GM18517 (cell line): ENCODE data around the gene MBNL1.
"Not testable (repeated sequence)": the region's sequence is repeated elsewhere in the genome, so short reads cannot be mapped to it uniquely, and the experiment has no call there.

Experiments
- ATAC-seq: cut with Tn5 transposase; IDR thresholded peaks from one replicate; pipeline ENCODE4 v1.9.1; 2021; ENCODE audit warnings: mild to moderate bottlenecking, moderate library complexity; ENCODE audit not compliant: unreplicated experiment

Gene MBNL1

DNA sequence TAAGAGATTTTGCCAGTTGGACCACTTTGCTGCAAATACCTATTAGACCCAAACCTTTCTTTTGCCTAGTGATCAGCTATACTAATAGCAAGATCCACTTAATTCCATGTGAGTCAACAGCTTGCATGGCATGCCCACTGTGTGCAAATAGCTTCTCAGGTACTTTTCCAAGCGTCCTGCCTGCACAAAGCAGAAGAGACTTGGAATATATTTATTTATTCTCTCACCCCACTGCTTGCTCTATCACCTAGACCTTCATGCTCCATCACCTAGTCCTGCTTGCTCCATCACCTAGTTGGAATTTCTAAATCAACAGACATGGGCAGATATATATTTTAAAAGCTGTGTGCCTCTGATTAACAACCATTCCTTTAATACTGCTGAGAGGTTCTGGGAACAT, 47.6 kb downstream of the MBNL1 start:
- ATAC-seq, result no peak

DNA sequence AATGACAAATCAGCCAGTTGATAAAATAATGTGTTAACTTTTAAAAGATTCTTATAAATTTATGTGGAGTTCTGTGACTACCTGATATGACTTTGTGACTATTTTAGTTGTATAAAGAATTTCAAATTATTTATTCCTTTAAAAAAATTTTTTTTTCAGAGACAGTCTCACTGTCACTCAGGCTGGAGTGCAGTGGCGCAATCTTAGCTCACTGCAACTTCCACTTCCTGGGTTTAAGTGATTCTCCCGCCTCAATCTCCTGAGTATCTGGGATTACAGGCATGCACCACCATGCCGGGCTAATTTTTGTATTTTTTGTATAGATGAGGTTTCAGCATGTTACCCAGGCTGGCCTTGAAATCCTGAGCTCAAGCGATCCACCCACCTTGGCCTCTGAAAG, 48.5 kb downstream of the MBNL1 start:
- no peak for ATAC-seq

DNA sequence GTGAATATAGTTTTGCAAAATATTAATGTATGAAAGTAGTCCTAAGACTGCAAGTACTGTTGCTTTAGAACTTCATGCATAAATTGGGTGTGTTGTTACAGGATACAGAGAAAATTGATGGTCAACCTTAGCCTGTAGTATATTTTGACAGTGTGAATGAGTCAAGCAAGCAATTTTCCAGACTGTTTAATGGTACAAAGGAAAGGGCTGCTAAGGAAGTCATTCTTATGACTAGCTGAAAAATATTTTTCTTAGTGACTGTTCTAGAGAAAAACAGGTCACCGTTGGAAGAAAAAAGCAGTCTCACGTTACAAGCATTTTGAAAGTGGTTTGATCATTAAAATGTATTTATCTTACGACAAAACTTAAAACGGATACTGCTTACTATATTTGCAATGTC, 49.2 kb downstream of the MBNL1 start:
- ATAC-seq, result no peak

DNA sequence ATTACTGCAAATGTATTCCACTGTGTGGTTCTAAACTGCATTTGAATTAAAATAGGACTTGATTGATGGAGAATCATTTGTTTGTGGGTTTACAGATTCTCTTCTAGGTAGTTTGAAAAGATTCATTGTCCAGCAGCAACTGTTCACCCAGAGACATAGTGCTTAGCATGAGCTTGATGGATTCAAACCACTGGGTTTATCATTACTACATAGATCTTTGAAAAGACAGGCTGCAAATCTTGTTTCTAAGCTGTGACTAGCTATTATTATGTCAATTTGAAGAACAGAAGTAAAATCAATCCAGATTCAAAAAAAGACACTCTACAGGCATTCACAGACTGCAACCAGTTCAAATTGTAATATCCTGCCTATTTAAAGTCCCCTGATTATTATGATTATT, 49.8 kb downstream of the MBNL1 start:
- no peak for ATAC-seq

DNA sequence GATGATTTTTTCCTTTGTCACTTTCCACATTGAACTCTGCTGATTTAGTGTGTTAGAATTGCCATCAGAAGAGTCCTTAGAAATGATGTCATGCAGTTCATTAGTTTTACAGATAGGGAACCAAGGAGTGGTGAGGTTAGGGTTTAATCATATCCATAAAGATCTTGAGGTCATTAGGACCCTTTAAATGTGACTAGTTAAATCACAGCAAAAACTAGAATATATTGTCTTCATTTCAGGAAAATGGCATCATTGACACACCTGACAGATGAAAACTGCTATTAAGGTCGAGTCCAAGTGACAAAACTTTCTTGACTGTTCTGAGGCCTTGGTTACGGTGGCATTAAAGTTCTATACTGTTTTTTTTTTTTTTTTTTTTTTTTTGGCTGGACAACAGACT, 50.5 kb downstream of the MBNL1 start:
- ATAC-seq, result no peak

- no peak for ATAC-seq
Measured at GRCh38 chr3:152319831-152320617, 51.3 kb downstream of the MBNL1 start.

GRCh38 chr3:152321200-152321954, 52.6 kb downstream of the MBNL1 start:
- ATAC-seq, result no peak

- no peak for ATAC-seq
Measured at GRCh38 chr3:152321955-152322377, 53.2 kb downstream of the MBNL1 start.

DNA sequence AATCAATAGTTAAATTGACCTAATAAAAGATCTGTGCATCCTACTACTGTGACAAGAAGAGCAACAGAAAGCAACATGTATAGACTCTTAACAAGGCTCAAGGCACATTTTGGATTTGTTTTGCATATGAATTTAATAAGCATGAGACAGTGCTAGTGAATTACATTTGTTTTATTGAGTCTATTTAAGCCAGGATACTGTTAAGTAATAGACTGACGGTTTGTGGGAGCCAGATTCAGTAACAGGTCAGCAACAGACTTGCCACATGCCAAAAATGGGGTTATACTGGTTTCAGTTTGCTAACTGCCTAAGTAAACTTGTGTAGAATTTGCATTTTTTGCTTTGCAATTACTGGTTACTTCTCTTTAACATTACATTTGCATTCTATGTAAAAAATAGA, 54.0 kb downstream of the MBNL1 start:
- peak; percentile 58 for ATAC-seq

DNA sequence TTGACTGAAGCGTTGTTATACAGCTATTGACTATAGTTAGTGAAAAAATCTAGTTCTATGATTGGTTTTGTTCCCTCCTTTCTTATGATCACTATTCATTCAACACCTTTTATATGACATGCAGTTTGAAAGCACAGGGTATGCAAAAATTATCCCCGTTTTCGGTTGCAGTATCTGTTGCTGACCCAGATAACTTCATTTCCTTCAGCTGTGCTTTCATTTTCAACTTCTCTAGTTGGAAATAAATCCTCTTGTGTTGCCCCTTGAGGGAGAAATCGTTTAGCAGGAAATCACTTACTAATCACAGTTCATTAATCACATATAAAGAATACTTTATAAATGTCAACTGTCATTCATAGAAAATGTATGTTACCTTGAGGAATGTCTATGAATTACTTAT, 55.1 kb downstream of the MBNL1 start:
- ATAC-seq, result peak; percentile 81

DNA sequence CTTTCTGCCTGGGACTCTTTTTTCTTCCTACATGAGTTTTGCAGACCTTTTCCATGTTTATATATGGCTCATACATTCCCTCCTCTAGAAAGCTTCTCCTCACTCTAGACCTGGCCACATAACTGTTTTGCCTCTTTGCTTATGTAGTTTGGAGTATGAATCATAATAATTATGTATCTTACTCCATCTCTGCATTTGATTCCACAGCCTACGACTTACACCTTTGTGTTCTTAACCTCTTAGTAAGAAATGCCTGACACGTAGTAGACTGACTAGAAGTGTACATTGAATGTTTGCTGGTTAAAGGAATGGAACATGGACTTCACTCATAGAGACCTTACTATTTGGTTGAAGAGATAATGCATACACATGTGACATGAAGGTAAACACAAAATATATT, 56.4 kb downstream of the MBNL1 start:
- no peak for ATAC-seq

- ATAC-seq, result no peak
Measured at GRCh38 chr3:152327203-152327602, 58.5 kb downstream of the MBNL1 start.

DNA sequence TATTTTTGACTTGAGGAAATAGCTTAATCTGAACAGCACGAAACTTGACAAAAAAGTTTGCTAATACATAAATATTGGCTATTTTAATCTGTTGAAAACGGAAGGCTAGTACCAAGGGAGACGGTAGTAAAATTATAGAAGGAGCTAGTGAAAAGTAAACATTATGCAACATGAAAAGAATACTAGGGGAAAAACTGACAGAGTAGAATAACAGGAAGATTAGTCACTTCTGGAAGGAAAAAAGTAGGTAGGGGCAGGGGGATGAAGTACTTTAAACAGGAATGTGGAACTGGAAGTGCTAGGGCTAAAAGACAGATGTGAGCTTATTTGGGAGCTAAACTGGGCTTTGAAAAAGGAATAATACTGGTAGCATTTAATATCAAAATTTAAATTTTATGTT, 60.1 kb downstream of the MBNL1 start:
- no peak for ATAC-seq

- ATAC-seq, result no peak
Measured at GRCh38 chr3:152330559-152330958, 61.8 kb downstream of the MBNL1 start.

- no peak for ATAC-seq
Measured at GRCh38 chr3:152331018-152331541, 62.4 kb downstream of the MBNL1 start.

- ATAC-seq, result no peak
Measured at GRCh38 chr3:152331998-152332397, 63.3 kb downstream of the MBNL1 start.

- no peak for ATAC-seq
Measured at GRCh38 chr3:152333928-152334327, 65.2 kb downstream of the MBNL1 start.

DNA sequence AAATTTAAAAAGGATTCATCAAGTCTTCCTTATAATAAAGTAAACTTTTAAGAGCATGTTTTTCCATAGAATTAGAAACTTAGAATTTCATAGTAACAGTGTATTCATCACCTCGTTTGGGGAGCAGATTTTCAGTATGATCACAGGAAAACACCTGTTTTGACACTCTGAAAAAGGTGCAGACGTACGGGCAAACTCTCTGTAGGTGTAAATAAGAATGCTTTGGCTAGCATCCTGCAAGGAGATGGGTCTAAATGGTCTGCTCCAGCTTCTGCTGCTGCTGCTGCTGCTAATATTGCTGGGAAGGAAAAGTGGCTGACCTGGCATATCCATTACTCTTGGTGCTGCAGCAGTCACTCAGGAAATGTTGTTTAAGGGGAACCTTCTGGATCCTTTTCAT, 66.0 kb downstream of the MBNL1 start:
- ATAC-seq, result no peak

DNA sequence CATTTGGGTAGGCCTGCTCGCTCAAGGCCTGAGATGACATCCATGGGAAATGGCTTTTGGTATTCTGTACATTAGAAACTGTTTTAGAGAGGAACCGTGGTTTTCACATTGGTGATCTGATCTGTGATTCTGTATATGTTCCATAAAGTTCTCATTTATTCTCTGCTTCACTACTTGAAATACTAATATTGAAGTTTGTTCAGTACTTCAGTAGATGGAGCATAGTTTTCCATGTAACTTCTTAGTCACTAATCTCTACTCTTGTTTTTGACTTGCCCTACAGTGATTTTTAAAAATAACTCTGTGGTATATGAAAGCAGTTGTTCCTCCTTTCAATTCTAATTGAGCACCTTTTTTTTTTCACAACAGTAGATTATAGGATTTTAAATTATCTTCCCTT, 66.5 kb downstream of the MBNL1 start:
- ATAC-seq, result no peak

GRCh38 chr3:152337337-152337736, 68.6 kb downstream of the MBNL1 start:
- not testable (repeated sequence) for ATAC-seq

GRCh38 chr3:152338159-152338720, 69.5 kb downstream of the MBNL1 start:
- no peak for ATAC-seq
